GM18511 (cell line): ENCODE results near the gene CCDC83.
"Not testable (repeated sequence)": the region's sequence is repeated elsewhere in the genome, so short reads cannot be mapped to it uniquely, and the experiment has no call there.

Source experiments
- ATAC-seq: cut with Tn5 transposase; IDR thresholded peaks from one replicate; pipeline ENCODE4 v1.9.1; 2021; ENCODE audit warnings: mild to moderate bottlenecking, moderate library complexity; ENCODE audit not compliant: unreplicated experiment

The CCDC83 gene

GRCh38 chr11:85886089-85887056 lies 31.2 kb downstream of the CCDC83 start:
- no peak for ATAC-seq

GRCh38 chr11:85889108-85889507 lies 33.9 kb downstream of the CCDC83 start:
- ATAC-seq, result no peak

DNA sequence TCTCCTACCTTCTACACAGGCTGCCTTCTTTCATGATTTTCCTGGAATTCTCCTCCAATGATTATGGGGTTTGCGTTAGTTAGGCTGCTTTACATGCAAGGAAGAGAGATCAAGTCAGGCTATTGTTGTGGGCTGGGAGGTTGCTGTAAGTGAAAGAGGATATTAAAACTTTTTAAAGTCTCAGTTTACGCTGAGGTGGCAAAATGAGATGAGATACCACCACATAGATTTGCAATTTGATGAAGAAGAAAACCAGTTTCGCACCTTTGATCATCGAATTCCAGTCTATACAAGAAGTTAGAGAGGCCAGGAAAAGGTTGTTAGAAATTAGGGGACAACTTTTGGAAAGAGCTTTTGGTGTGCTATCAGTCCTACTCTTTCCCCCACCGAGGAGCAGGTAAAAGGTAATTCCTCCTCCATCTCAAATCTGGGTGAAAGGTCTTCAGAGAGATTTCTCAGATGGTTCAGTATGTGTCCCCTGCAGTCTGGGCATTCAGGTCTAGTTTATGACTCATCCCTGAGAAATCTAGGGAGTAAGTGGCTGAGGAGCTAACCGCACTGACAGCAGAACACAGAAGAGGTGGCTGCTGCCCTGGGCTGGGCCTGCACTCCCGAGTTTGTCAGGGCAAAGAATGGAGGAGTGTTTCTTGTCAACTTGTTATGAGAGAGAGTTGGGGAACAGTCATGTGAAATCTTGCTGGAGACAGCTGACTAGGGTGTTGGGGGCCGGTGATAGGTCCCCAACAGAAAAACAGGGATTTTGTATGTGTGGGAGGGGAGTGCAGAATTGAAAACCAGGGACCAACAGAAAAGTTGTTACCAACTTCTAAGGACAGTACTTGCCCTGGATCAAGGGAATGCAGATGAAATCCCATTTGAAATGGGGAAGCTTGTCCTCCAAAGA lies 34.7 kb downstream of the CCDC83 start:
- no peak for ATAC-seq

GRCh38 chr11:85893395-85893794 lies 38.2 kb downstream of the CCDC83 start:
- ATAC-seq, result no peak

- no peak for ATAC-seq
Measured at GRCh38 chr11:85896876-85897275, 41.7 kb downstream of the CCDC83 start.

DNA sequence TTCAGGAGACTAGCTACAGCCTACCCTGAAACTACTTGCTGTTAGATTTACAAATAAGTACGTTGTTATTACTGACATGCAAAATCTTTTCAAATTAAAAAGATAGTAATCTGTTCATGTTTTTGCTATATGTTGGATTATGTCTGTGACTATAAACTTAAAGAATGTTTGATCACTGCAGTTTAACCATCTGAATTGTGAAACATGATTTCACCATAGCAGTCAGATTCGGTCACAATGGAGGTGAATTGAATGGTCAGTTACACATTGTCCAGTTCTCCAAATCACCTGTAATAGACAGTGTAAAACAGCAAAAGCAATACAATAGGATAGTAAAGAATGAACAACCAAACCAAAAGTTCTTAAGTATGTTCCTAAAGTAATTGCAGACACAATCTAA lies 43.3 kb downstream of the CCDC83 start:
- no peak for ATAC-seq

- no peak for ATAC-seq
Measured at GRCh38 chr11:85902353-85902752, 47.2 kb downstream of the CCDC83 start.

GRCh38 chr11:85903406-85903805 lies 48.2 kb downstream of the CCDC83 start:
- ATAC-seq, result no peak

- no peak for ATAC-seq
Measured at GRCh38 chr11:85903811-85904210, 48.6 kb downstream of the CCDC83 start.

DNA sequence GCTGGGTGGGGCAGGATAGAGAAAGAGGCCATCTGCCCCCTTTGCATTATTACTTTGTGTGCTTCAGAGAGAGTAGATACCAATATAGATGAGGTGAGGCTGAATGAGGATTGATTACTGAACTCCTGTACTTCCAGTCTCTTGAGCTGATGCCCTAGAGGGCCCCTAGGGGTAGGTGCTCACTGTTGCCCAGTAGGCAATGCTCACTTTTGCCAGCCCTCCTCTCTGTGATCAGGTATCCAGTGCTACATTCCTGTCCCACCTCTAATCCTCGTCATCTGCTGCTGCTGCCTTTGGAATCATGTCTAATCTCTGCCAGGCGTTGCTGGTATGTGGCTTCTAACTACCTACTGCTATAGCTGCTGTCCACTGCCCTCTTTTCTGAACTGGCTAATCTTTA lies 57.2 kb downstream of the CCDC83 start:
- no peak for ATAC-seq

DNA sequence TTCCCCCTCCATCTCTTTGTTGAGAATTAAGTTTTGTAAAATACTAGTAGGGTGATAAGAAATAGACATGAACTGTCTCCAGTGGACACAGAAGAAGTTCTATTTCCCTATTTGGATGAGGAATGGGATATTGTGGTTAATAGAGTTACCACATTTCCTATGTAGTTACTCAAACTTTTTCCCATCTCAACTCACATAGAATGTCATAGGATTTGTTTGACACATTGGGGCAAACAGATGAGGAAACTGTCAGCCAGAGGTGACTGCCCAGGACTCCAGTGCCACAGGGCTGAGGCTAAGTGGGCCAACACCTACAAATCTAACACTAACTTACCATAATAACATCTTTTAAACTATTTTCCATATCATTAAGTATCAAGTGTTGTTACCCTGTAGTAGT lies 58.3 kb downstream of the CCDC83 start:
- no peak for ATAC-seq

DNA sequence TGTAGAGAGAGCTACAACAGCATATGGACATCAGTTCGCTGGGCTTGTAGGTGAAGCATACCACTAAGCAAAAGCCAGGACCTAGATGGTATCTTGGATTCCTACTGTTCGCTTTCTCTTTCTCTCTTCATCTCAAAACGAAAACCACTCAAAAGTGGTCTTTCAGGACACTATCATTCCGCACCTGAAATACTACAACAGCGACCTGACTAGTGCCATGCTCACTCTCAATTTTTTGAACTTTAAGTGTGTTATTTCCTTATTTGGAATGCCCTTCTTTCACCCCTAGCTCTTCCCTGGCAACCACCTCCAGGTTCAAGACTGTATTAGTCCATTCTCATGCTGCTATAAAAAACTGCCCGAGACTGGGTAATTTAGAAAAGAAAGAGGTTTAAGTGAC lies 59.2 kb downstream of the CCDC83 start:
- ATAC-seq, result no peak

GRCh38 chr11:85918910-85919794 lies 64.0 kb downstream of the CCDC83 start:
- ATAC-seq, result no peak

DNA sequence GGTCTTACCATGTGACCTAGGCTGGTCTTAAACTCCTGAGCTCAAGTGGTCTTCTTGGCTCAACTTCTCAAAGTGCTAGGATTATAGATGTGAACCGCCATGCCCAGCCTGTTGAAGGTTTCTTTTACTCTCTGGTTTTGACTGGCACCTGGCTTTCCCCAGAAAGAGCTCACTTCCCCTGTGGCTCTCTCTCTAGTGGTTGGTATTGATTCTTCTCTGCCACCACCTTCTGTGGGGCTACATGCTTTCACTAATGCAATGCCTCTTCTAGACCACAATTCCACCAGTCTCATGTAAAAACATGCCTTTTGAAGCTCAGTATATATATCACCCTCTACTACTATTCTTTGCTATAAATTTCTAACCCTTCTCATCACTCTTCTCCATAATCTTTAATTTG lies 67.2 kb downstream of the CCDC83 start:
- peak; percentile 91 for ATAC-seq

DNA sequence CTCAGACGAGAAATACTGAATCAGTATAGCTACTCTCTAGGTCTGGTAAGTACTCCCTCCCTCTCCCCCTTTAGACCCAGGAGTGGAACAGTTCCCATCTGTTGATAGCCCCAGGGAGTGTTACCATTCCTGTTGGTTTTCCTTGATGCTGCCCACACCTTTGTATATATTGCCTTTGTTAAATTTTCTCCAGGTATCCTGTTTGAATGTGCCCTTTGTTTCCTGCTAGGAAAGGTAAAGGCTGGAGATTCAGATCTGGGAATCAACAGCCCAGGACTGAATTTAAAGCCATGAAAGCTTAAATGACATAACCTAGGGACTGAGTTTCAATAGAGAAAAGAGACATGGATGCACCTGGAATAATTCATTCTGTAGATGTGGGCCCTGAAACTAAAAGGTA lies 68.3 kb downstream of the CCDC83 start:
- no peak for ATAC-seq

GRCh38 chr11:85926653-85927214 lies 71.6 kb downstream of the CCDC83 start:
- ATAC-seq, result not testable (repeated sequence)

GRCh38 chr11:85930879-85931366 lies 75.7 kb downstream of the CCDC83 start:
- no peak for ATAC-seq

DNA sequence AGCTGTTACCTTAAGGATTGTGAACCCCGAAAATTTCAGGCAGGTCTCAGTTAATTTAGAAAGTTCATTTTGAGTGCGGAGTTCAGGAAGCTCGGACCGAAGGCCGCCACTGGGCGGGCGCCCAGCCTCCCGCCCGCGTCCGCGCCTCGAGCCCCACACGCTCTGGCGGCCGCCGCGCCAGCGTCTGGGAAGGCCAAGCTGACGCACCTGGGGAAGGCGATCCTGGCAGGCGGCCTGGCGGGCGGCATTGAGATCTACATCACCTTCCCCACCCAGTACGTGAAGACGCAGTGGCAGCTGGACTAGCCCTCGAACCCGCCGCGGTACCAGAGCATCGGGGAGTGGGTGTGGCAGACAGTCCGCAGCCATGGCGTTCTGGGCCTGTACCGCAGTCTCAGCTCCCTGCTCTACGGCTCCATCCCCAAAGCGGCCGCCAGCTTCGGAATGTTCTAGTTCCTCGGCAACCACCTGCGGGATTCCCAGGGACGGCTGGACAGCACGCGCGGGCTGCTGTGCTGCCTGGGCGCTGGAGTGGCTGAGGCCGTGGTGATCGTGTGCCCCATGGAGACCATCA lies 79.5 kb downstream of the CCDC83 start:
- ATAC-seq, result no peak

DNA sequence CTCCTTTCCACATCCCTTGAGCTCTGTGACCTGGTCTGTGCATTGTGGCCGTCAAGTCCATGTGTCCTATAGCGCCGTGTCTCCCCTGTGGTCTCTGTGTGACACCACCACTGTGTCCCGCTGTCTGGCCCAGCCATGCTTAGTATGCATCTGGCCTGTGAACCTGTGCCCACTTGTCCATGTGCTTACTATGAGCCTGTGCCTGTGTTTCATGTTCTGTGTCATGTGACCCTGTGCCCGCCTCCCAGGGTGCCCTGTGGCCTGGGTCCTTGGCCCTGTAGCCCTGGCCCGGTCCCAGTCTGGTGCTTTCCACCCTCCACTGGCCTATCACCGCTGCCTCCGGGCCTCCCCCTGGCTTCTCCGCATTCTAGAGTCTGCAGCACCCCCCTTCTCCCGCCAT lies 80.6 kb downstream of the CCDC83 start:
- ATAC-seq, result no peak

DNA sequence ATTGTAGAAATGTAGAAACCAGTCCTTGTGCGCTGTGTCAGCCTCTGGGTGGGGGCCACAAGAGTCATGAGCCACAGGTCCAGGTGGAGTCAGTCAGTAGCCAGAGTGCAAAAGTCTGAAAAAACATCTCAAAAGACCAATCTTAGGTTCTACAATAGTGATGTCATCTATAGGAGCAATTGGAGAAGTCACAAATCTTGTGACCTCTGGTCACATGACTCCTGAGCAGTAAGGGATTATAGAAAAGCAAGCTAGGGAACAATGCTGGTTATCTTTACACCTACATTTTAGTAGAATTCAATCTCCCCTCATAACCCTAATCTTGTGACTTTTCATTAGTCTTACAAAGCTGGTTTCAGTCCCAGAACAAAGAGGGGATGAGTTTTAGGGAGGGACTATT lies 82.7 kb downstream of the CCDC83 start:
- ATAC-seq, result no peak
